Omental fat pad (tissue), 4 donors: ENCODE results near the gene RAB11FIP3. TPM values are rescaled to one million over a fixed set of nuclear protein-coding genes. Genes with fewer than 3 reads are reported as not detected.
"Not testable (repeated sequence)": the region's sequence is repeated elsewhere in the genome, so short reads cannot be mapped to it uniquely, and the experiment has no call there.

Experiments
- ATAC-seq: fragments of 150-250 bp; one replicate; pipeline ENCODE4 v1.9.1; 2016; ENCODE audit warnings: mild to moderate bottlenecking, moderate library complexity; ENCODE audit not compliant: low FRiP score
- DNase-seq: peaks from one replicate; pipeline ENCODE4 v3.0.0-alpha.2; 2019; ENCODE audit warnings: low spot score
- total RNA-seq, 4 donors: library from RNA; depleted of rRNA; stranded (reverse); fragments of >200 nt; gene quantifications; one replicate each; pipeline ENCODE4 v1.1.0, GENCODE V29; 2016
- TF ChIP-seq, protein P1 (sequence below), 3 donors: fragments of 450-650 bp; IDR thresholded peaks; one replicate each; pipeline ENCODE4 v1.5.1; 2016 to 2017; ENCODE audit warnings: antibody characterized with exemption in 3 of 3, mild to moderate bottlenecking in 3 of 3, moderate library complexity in 2 of 3

Gene RAB11FIP3
- total RNA-seq, 4 donors from 2014 or later, result 24.9 to 52.2 (median 48.7) TPM

DNA sequence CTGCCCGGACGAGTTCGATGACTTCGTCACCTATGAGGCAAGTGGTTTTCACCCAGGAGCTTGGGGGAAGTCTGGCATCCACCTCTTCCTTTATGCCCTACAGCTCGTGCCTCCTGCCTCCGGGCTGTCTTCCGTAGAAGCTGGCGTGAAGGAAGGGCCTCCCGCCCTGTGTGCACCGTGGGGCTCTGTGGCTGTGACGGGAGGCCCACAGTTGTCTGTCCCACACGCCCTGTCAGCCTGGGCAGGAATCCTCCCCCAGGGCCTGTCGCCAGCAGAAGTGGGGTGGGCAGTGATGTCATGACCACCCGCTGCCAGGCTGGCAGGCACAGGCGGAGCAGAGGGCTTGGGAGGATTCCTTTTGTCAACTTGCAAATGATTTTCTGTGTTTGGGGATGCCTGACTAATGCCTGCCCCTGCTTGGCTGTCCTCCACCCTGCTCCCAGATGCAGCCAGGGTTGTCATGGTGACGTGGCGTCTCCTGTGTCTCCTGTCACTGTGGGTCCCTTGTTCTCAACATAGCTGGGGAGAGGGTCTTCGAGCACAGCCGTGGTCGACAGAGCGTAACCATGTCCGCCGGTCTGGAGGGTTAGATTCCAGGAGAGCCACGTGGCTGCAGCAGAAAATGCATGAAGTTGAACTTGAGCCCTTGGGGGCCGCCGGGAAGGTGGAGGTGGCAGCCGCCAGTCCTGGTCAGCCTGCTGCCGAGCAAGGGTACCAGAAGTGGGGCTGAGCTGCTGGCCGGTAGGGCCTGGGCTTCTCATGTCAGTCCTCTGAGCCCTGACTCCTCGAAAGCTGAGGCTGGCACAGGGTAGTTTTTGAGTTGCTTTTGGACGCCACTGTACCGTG is 46.1 kb downstream of the RAB11FIP3 start:
- TF ChIP-seq, protein P1, sequence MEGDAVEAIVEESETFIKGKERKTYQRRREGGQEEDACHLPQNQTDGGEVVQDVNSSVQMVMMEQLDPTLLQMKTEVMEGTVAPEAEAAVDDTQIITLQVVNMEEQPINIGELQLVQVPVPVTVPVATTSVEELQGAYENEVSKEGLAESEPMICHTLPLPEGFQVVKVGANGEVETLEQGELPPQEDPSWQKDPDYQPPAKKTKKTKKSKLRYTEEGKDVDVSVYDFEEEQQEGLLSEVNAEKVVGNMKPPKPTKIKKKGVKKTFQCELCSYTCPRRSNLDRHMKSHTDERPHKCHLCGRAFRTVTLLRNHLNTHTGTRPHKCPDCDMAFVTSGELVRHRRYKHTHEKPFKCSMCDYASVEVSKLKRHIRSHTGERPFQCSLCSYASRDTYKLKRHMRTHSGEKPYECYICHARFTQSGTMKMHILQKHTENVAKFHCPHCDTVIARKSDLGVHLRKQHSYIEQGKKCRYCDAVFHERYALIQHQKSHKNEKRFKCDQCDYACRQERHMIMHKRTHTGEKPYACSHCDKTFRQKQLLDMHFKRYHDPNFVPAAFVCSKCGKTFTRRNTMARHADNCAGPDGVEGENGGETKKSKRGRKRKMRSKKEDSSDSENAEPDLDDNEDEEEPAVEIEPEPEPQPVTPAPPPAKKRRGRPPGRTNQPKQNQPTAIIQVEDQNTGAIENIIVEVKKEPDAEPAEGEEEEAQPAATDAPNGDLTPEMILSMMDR (IDR thresholded peaks at IDR 0.05), result no peak
- ATAC-seq, result no peak
- DNase-seq, result no peak

DNA sequence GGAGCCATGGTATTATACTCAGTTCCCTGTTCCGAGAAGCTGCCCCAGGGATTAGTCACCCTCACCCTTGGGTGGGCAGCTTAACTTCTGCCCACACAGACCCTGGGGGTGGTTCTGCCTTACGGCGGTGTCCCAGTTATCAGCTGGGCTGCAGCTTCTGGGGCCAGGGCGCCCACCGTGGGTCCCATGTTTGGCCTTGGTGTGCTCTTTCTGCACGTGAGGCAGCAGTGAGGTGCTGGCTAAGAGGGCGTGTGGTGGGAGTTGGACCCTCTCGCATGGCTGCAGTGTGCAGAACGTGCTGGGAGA is 46.7 kb downstream of the RAB11FIP3 start:
- ATAC-seq, result no peak
- no peak for DNase-seq
- TF ChIP-seq, protein P1 (IDR thresholded peaks at IDR 0.05), result no peak

DNA sequence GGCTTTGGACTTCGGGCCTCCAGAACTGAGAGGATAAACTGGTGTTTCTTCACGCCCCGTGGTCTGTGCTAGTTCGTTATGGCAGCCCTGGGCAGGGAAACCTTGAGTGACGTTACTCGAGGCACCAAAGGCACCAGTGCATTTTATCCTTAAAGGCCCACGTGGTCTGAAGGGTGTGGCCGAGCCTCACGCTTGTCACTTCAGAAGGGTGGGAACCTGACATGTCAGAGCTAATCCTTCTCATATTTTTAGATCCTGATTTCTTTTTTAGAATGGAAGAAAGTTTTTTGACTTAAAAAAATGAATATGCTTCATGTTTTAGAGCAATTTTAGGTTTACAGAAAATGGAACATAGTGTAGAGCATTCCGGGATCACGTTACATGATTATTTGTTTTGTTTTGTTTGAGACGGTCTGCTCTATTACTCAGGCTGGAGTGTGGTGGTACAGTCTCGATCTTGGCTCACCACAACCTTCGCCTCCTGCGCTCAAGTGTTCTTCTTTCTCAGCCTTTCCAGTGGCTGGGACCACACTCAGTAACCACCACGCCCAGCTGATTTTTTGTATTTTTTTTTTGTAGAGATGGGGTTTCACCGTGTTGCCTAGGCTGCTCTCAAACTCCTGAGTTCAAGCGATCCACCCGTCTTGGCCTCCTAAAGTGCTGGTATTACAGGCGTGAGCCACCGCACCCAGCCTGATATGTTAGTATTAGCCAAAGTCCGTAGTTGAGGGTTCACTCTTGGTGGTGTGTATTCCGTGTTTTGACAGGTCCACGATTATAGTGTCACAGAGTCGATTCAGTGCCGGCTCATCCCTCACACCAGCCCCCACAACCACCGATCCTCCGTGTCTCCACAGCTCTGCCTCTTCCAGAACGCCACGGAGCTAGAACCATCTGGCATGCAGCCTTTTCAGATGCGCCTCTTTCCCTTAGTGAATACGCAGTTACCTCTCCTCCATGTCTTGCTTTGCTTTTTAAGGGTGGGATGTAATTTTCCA is 47.9 kb downstream of the RAB11FIP3 start:
- ATAC-seq (no peak), DNase-seq (no peak)
- TF ChIP-seq, protein P1 (IDR thresholded peaks at IDR 0.05), result no peak

DNA sequence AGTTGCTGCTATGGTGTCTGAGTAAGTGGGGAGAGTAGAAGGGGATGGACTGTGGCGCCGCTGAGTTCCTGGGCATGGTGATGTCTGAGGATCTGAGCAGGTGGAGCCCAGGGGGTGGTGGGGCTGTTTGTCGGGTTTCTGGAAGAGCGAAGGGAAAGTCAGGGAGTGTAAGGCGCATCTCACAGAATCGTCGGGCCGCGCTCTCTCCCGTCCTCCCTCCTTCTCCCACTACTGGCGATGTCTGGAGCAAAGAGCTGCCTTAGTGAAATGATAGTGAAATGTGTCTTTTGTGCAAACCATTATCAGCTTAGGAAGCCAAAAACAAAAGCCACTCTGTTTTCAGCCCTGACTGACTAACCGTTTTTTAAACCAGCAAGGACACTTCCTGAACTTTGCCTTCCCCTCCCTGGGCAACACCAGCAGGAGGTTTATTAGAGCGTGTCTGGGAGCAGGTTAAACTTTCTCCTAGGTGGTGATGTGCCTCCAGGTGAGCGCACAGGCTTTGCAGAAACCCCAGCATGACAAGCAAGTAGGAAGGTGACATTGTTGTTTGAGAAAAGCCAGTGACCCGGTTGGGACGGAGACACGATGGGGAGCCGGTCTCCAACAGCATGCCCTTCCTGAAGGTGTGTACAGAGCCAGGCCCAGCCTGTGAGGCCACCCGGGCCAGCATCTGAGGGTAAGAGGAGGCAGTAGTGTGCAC is 49.1 kb downstream of the RAB11FIP3 start:
- DNase-seq (no peak), ATAC-seq (no peak)
- TF ChIP-seq, protein P1 (IDR thresholded peaks at IDR 0.05), result no peak

DNA sequence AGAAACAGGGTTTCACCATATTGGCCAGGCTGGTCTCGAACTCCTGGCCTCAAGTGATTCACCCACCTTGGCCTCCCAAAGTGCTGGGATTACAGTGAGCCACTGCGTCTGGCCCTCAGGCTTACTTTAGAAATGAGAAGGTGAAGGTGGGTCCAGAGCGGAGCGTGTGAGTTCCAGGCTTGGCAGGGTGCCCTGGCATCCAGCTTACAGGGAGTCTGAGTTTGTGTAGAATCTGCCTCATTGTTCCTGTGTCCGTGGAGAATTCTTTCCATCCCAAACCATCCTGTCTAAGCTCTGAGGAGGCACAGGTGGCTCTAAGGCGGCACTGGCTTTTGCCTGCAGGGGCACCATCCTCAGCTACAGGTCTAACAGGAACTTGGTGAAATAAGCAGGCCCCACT is 50.6 kb downstream of the RAB11FIP3 start:
- TF ChIP-seq, protein P1 (IDR thresholded peaks at IDR 0.05), result no peak
- ATAC-seq (no peak), DNase-seq (no peak)

DNA sequence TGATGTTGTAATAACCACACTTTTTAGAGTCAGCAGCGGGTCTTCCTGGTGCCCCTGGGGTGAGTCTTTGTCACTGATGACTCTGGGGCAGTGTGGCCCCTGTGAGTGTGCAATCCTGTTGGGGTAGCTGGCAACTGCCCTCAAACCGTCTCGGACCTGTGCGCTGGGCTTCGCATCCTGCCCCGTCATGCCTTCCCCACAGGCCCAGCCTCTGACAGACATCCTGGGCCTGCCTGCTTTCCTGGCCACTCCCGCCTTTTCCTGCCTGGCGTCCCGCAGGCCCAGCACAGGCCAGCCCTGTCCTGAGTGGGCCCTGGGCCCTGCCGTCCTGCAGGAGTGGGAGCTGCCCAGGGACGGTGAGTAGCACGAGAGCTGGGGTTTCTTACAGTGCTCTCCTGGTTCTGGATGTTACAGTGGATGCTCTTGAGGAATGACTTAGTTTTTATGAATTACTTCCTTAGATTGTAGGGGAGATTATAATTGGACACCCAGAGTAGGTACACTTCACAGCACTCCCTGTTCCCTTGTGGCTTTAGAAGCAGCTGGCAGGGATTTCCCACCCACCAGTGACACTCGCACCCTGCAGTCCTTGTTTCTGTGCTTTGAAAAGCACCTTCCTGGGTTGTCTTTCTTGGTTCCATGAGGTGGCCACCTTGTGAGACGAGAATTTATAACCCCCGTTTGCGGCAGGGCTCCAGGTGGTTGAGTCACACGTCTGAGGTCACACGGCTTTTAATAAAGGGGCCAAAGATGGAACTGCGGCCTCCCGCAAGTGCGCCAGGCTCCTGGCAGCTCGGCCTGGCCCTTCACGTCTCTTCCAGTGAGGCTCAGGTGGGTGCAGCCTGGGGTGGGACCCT is 52.1 kb downstream of the RAB11FIP3 start:
- DNase-seq (no peak), ATAC-seq (no peak)
- TF ChIP-seq, protein P1 (IDR thresholded peaks at IDR 0.05), result no peak

DNA sequence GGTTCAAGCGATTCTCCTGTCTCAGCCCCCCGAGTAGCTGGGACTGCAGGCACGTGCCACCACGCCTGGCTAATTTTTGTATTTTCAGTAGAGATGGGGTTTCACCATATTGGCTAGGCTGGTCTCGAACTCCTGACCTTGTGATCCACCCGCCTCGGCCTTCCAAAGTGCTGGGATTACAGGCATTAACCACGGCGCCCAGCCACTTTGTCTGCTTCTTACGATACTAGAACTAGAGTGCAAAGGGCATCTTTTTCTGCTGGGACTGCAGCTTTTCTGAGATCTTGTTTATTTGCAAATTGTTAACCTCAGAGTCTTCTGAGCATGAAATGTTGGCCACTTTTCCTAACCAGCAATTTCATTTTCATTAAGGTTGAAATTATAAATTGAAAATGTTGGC is 52.8 kb downstream of the RAB11FIP3 start:
- DNase-seq, ATAC-seq: not testable (repeated sequence)
